Measurements from ENCODE around the gene BCS1L. TPM values are rescaled to one million over a fixed set of nuclear protein-coding genes. Genes with fewer than 3 reads are reported as not detected.

The BCS1L gene
- polyA plus RNA-seq, 3 donors: 53.9 to 61.2 (median 56.5) TPM

GRCh38 chr2:218710687-218711549 is 51.4 kb downstream of the BCS1L start, which contains the start of gene TTLL4:
TSS of gene TTLL4 (plus strand) at chr2:218710835. CDS start at chr2:218737677, 26,842 bp downstream.
- peak; percentile 97 for DNase-seq

GRCh38 chr2:218711550-218711929 is 52.1 kb downstream of the BCS1L start:
- DNase-seq: peak; percentile 61

Other genes starting within 250 kb of the BCS1L start
- 10 to 100 TPM; 22.8 to 40.0 (median 32.8) TPM for gene VIL1, start 240.6 kb upstream of the BCS1L start, polyA plus RNA-seq (ENCODE audit: insufficient read length in 3 of 3)
- 10 to 100 TPM; 16.1 to 22.6 (median 16.4) TPM for gene USP37, start 91.3 kb upstream of the BCS1L start, polyA plus RNA-seq (ENCODE audit: insufficient read length in 3 of 3)
- gene CNOT9, start 90.8 kb upstream of the BCS1L start, polyA plus RNA-seq (ENCODE audit: insufficient read length in 3 of 3): 10 to 100 TPM; 47.2 to 57.9 (median 57.1) TPM
- 10 to 100 TPM in 1 of 3 donors, 1 to 10 TPM in 2; 8.2 to 10.1 (median 9.6) TPM for gene PLCD4, start 51.8 kb upstream of the BCS1L start, polyA plus RNA-seq (ENCODE audit: insufficient read length in 3 of 3)
- gene ZNF142, start 60 bp upstream of the BCS1L start, polyA plus RNA-seq (ENCODE audit: insufficient read length in 3 of 3): 10 to 100 TPM; 18.9 to 25.3 (median 20.8) TPM
- gene RNF25, start 12.3 kb downstream of the BCS1L start, polyA plus RNA-seq (ENCODE audit: insufficient read length in 3 of 3): 10 to 100 TPM; 43.4 to 45.9 (median 45.3) TPM
- gene STK36, start 12.4 kb downstream of the BCS1L start, polyA plus RNA-seq (ENCODE audit: insufficient read length in 3 of 3): 100 to 1,000 TPM in 2 of 3 donors, 10 to 100 TPM in 1; 65.8 to 113 (median 107) TPM
- gene TTLL4, start 51.2 kb downstream of the BCS1L start, polyA plus RNA-seq (ENCODE audit: insufficient read length in 3 of 3): 10 to 100 TPM; 30.6 to 44.1 (median 40.2) TPM
- gene CYP27A1, start 122.5 kb downstream of the BCS1L start, polyA plus RNA-seq (ENCODE audit: insufficient read length in 3 of 3): 10 to 100 TPM; 48.3 to 63.2 (median 59.1) TPM
- under 1 TPM; 0.06 to 0.21 (median 0.12) TPM for gene PRKAG3, start 172.1 kb downstream of the BCS1L start, polyA plus RNA-seq (ENCODE audit: insufficient read length in 3 of 3)
- gene WNT6, start 200.1 kb downstream of the BCS1L start, polyA plus RNA-seq (ENCODE audit: insufficient read length in 3 of 3): under 1 TPM; 0.36 to 0.61 (median 0.43) TPM
- gene WNT10A, start 221.2 kb downstream of the BCS1L start, polyA plus RNA-seq (ENCODE audit: insufficient read length in 3 of 3): 1 to 10 TPM; 1.0 to 1.6 (median 1.1) TPM